NOMO-1 (cell line): ENCODE measurements around the gene KRT40.

Experiments
- DNase-seq, 2 experiments: peaks; one replicate each; lab custom pipeline; 2025; ENCODE audit not compliant: unreplicated experiment in 2 of 2; lab: John Stamatoyannopoulos, UW

KRT40 gene

DNA sequence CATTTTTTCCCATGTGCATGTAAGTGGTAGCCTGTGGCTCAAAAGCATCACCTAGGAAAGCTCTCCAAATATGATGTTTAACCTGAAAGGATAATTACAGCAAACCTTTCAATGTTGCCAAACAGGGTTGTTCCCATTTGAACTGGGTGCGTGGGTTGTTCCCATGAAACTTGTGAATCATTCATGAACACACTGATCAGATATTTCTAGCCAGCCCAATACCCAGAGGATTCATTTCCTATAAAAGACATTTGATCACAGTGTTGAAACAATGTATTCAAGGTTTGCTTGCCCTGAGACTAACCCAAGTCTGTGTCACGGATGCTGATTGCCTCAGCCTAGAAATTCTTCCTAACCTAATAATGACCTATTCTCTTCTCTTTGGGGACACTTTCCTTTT, 30.2 kb downstream of the KRT40 start:
- DNase-seq = no peak

- peak in 1 of 2 experiments; percentile 43 for DNase-seq
Measured at GRCh38 chr17:40952661-40953060, 31.5 kb downstream of the KRT40 start.

DNA sequence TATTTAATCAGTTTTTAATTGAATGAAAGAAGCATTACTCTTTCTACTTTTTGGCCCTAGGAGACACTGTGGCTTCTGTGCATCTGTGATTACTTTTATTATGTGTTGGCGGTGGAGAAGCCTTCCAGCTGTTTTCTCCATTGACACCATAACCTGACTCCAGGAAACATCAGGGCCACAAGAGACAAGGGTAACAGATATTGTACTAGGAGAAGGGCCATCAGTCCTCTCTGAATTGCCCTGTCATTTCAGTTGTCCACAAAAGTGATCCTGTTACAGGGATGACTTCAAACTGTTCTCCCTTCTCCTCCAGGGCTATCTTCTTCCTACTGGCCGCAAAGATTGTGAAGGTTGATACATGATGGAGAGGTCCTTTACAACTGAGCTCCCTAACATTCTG, 32.0 kb downstream of the KRT40 start:
- no peak for DNase-seq

DNA sequence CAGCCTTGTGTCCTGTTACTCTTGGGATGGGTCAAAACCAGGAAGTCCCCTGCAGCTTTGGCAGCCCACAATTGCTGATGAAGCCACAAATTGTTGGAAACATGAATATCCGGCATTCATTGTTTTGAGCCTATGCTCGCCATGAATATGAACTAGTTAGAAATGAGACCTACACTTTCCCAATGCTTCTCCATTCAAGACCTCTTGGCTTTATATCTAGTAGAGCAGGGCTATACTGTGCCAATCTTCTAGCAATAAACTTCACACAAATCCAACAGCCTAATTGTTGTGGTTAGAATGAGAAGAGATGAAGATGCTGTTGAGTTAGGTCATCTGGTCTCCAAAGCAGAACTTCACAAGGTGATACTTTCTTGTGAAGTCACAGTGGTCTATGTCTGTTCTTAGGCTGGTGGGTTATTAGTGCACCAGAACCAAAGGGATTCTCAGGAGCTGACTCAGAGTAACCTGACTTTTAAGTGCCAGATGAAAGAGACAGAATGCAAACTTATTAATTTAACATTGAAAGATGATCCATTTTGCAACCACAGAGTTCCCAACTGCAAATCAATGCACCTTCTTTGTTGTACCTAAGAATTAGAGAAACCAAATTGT, 33.0 kb downstream of the KRT40 start:
- no peak for DNase-seq

DNA sequence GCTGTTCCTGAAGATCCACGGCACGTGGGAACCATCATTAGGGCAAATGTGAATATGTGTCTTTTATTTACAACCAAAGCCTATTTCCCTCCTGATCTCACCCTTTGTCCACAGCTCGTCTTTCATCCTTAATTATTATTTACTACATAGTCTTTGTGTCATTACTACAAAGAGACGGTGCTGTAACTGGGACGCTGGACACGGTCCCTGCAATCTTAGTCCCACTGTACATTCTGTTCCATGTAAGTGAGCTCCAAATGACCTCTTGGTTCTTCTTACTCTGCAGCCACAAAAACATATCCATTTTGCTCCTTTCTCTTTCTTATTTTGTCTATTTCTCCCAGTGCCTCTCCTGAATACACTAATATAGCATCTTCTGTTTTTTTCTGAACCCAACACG, 34.0 kb downstream of the KRT40 start:
- DNase-seq = no peak

GRCh38 chr17:40949418-40949817, 34.7 kb downstream of the KRT40 start:
- peak in 1 of 2 experiments; percentile 23 for DNase-seq

- no peak for DNase-seq
Measured at GRCh38 chr17:40947929-40948328, 36.2 kb downstream of the KRT40 start.

DNA sequence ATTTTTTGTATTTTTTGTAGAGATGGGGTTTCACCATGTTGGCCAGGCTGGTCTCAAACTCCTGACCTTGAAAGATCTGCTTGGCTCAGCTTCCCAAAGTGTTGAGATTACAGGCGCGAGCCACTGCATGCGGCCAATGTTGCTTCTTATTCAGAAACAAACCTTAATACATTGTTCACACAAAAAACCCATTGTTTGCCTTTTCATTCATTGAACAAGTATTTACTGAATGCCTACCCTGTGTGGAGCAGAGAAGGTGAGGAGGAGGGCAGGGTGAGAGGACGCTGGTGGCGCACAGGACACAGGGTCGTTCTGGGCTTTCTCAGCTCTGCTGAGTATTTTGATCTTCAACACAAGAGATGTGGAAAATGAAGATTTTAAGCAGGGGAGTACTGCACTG, 38.7 kb downstream of the KRT40 start:
- DNase-seq = no peak

DNA sequence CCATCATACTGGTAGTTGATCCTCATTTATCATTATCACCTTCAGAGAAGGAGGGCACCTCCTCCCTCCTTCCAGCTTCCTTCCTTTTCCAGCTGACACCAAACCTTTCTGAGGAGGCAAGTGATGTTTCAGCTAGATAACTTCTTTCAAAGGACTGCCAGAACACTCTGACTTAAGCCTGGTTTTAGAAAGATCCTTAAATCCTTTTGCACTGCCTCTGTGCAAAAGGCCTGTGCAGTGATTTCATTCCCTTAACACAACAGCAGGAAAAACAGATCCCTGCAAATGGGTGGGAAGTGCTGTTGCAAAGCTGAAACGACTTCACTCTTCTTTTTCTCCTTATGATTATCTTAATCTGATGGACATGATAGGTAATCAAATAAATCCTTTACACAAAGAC, 39.6 kb downstream of the KRT40 start:
- no peak for DNase-seq

DNA sequence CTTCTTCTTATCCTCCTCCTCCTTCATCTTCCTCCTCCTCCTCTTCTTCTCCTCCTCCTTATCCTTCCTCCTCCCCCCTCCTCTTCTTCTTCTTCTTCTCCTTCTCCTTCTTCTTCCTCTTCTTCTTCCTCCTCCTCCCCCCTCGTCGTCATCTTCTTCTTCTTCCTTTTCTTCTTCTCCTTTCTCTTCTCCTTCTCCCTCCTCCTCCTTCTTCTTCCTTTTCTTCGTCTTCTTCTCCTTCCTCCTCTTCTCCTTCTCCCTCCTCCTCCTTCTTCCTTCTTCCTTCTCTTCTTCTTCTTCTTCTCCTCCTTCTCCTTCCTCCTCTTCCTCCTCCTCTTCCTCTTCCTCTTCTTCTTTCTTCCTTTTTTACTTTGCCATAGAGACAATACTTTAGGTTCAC, 41.6 kb downstream of the KRT40 start:
- no peak for DNase-seq

GRCh38 chr17:40940266-40940665, 43.9 kb downstream of the KRT40 start:
- no peak for DNase-seq

- no peak for DNase-seq
Measured at GRCh38 chr17:40938981-40939380, 45.1 kb downstream of the KRT40 start.

DNA sequence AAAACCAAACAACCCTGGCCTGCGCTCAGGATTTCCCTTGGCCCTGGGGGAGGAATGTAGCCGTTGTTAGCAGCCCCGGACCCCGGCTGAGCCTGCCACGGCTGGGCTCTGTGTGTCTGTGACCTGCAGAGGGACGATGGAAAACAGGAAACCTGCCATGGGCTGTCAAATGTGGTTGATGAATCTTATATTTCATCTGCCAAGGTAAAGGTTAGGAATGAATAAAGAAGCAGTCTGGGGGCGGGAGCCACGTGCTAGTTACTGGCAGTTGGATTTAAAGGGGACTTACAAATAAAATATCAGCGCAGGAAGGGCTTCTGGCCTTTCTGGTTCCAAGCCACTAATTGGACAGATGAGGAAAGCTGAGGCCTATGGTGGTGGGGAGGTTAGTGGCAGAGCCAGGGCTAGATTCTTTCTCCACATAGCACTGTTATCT, 46.7 kb downstream of the KRT40 start, which contains the start of gene KRT23:
TSS of gene KRT23 (minus strand) at position 263 of the 436 bp plus-strand sequence. CDS start 1,043 bp downstream, outside the sequence.
- DNase-seq = no peak

GRCh38 chr17:40936976-40937375, 47.1 kb downstream of the KRT40 start:
- no peak for DNase-seq

GRCh38 chr17:40936437-40936971, 47.6 kb downstream of the KRT40 start:
- DNase-seq = peak; percentile 58 to 71

DNA sequence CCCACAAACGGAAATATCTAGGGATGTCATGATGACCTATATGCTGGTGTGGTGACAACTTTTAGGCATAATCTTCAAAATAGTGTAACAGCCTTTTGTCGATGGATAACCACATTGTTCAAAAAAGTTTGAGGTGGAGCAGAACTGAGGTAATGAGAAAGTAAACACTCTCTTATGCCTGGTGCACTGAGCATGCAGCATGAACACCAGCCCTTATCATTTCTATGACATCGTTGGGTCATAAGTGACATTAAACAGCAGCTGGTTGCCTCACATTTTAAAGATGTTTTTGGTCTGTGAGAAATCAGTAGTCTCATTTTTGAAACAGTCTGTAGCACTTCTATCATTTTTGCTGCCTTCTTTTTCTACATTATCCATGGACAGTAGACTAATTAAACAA, 48.5 kb downstream of the KRT40 start:
- DNase-seq = peak in 1 of 2 experiments; percentile 44

DNA sequence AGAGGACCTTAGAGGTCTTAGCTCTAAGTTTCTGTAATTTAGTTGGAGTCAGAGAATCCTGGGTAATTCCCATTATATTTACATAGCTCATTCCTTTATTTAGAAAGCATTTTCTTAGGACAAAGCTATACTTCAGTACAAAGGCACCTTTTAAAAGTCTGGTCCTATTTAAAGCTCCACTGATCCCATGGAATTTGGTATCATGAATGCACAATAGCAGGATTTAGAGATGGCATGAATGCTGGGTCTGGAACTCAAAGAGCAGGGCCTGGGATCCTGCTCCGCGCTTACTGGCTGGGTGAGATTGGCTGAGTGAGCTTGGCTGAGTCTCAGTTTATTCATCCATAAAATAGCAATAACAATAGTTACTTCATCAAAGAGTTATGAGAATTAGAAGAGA, 51.5 kb downstream of the KRT40 start:
- no peak for DNase-seq

GRCh38 chr17:40931311-40931710, 52.8 kb downstream of the KRT40 start:
- DNase-seq = no peak
